Spleen (tissue), 11 donors: Measurements from ENCODE around the gene INPP4A. TPM values are rescaled to one million over a fixed set of nuclear protein-coding genes. Genes with fewer than 3 reads are reported as not detected.

ENCODE experiments used
- DNase-seq: peaks from one replicate; pipeline ENCODE4 v3.0.0-alpha.2; 2020
- H3K27ac ChIP-seq, 8 donors: fragments of 200-600 bp; sonication (generic) in 7 of 8; 1 replicate in 4 of 8; 2 replicates in 4 of 8; pipeline versions ENCODE4 v1.5.0 to v1.8.0; 2016 to 2021; ENCODE audit warnings: inconsistent platforms in 4 of 8, mild to moderate bottlenecking in 4 of 8, moderate library complexity in 1 of 8
- H3K27me3 ChIP-seq, 7 donors: fragments of 200-600 bp; sonication (generic) in 6 of 7; replicated peaks in 1 of 7; 1 replicate in 4 of 7; 2 replicates in 3 of 7; pipeline versions ENCODE4 v1.5.0 to v1.8.0; 2016 to 2021; ENCODE audit warnings: inconsistent platforms in 3 of 7, mild to moderate bottlenecking in 1 of 7
- H3K36me3 ChIP-seq, 6 donors: fragments of 200-600 bp; sonication (generic) in 5 of 6; 1 replicate in 4 of 6; 2 replicates in 2 of 6; pipeline versions ENCODE4 v1.5.0 to v1.8.0; 2016 to 2021; ENCODE audit warnings: inconsistent platforms in 2 of 6
- H3K4me1 ChIP-seq, 6 donors: fragments of 200-600 bp; sonication (generic) in 5 of 6; 1 replicate in 3 of 6; 2 replicates in 3 of 6; pipeline versions ENCODE4 v1.5.0 to v1.8.0; 2016 to 2021; ENCODE audit warnings: inconsistent platforms in 3 of 6
- H3K4me3 ChIP-seq, 8 donors: fragments of 200-600 bp; sonication (generic) in 7 of 8; 1 replicate in 4 of 8; 2 replicates in 4 of 8; pipeline versions ENCODE4 v1.5.0 to v1.8.0; 2016 to 2021; ENCODE audit warnings: inconsistent platforms in 4 of 8, mild to moderate bottlenecking in 4 of 8, moderate library complexity in 2 of 8
- H3K9me3 ChIP-seq, 8 donors: fragments of 200-600 bp; sonication (generic) in 7 of 8; 1 replicate in 4 of 8; 2 replicates in 4 of 8; pipeline versions ENCODE4 v1.5.0 to v1.8.0; 2016 to 2021; ENCODE audit warnings: inconsistent platforms in 4 of 8
- POLR2A ChIP-seq, 3 donors: fragments of 450-650 bp; IDR thresholded peaks; one replicate each; pipeline ENCODE4 v1.5.1; 2017; ENCODE audit warnings: antibody characterized with exemption in 3 of 3, mild to moderate bottlenecking in 1 of 3
- POLR2AphosphoS5 ChIP-seq, 3 donors: sonication (generic); formaldehyde crosslinking; IDR thresholded peaks; one replicate each; pipeline ENCODE4 v1.5.1; 2017; ENCODE audit warnings: antibody characterized with exemption in 3 of 3
- WGBS, 5 donors: extraction: QIAGEN DNeasy Blood & Tissue Kit in 3 of 5; methylation state at CpG; one replicate each; pipeline versions ENCODE4 v1.1.5 to v1.1.7; 2013 to 2018; 5-methylcytosine and 5-hydroxymethylcytosine counted together
- intact Hi-C: fragments of 100-400 bp; cut with DNase I; formaldehyde crosslinking; loops from one replicate; pipeline ENCODE4 v1.15.0; 2023; ENCODE audit warnings: low total_unique reads
- polyA plus RNA-seq, 3 donors: library from polyadenylated mRNA; stranded (reverse); fragments of 200-250 nt; gene quantifications; one replicate each; pipeline ENCODE4 v1.2.1, GENCODE V29; 2013
- total RNA-seq, 7 donors: library from RNA; depleted of rRNA in 3 of 7; stranded (reverse); fragments of >200 nt in 3 of 7; fragmentation: NEBNext Ultra II Directional in 4 of 7; extraction: Animal tissue kit (Norgen Biotek cat#: 25700) in 4 of 7; gene quantifications; one replicate each; pipeline versions ENCODE4 v1.1.0 to v1.2.1, GENCODE V29; 2016 to 2021
- TF ChIP-seq, protein P1 (sequence below), 11 experiments: fragments of 200-600 bp in 7 of 11; fragments of 450-650 bp in 4 of 11; sonication (generic) in 4 of 11; IDR thresholded peaks in 8 of 11; conservative IDR thresholded peaks in 3 of 11; 1 replicate in 7 of 11; 2 replicates in 4 of 11; pipeline versions ENCODE4 v1.4.0 to v1.8.0; 2016 to 2021; ENCODE audit warnings: antibody characterized with exemption in 11 of 11, inconsistent platforms in 4 of 11, mild to moderate bottlenecking in 1 of 11
- donor health status: healthy with polysubstance abuse.
- donor health status: DM: no; HTN: no; CAD: no; lungs with moderate emphysema.
- donor health status: DM: no; HTN: no; CAD: no.
- donor health status: Bipolar disorder and iron deficiency.
- donor health status: healthy.
- donor health status: DM: no; HTN: no; CAD: no.
- donor health status: DM: yes; HTN: yes; CAD: no.

The INPP4A gene
- total and polyA plus RNA-seq, 10 donors, result 6.4 to 102 (median 69.2) TPM

DNA sequence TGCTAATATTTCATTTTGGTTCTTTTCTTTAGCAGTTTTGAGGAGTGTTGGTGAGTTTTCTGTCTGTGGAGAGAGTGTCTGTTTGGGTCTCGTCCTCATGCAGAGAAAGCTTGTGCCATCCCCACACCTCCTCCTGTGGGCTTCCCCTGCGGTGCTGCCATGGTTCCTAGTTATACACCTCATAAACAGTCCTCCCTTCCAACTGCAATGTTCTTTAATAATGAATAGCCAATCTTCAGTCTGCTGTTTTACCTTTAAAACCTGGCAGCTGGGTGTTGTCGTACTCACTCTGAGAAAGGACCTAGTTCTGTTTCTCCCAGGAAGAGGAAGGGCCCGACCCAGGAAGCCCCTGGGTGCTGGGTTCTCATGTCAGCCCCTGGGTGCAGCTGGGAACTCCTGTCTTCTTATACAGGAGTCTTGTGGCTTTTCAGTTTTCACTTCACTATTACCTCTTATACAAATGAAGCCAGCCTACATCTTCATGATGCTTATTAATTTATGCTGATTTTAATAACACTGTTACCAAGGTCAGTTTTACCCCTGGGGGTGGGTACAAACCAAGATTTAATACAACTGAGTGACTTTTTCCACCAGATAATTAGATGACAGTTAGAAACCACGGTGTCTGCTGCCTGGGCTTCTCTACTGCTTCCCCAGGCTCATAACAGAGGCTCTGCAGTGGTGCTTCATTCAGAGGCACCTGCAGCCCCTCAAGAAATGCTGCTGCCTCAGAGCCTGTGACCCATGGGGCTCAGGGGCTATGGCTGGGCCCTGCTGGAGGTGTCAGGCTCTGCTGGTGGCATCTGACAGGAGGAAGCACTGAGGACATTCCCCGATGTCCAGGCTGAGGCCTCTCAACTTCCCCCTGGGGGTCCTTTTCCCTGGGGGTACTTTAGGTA, 104.5 kb downstream of the INPP4A start:
- peak; percentile 50 for DNase-seq
- Histone ChIP-seq H3K4me1 (peaks cover 0 to 42% (median 15%) of the 10 kb centered on the region in 6 donors), H3K27ac (peak overlapping the region in 4 of 8 donors; percentile 0 to 52 (median 18)), H3K4me3 (no peak overlapping the region), H3K9me3 (no peaks in the 10 kb centered on the region), H3K27me3 (no peaks in the 10 kb centered on the region), H3K36me3 (peaks cover 0 to 100% (median 58%) of the 10 kb centered on the region in 6 donors)
- intact Hi-C loops, result no loop called here
- 63 to 76% (median 69%) methylated on average over 6 of the region's 6 CpGs for WGBS, 5 donors
- no peak for TF ChIP-seq POLR2A (IDR thresholded peaks at IDR 0.05)
- TF ChIP-seq, protein P1, sequence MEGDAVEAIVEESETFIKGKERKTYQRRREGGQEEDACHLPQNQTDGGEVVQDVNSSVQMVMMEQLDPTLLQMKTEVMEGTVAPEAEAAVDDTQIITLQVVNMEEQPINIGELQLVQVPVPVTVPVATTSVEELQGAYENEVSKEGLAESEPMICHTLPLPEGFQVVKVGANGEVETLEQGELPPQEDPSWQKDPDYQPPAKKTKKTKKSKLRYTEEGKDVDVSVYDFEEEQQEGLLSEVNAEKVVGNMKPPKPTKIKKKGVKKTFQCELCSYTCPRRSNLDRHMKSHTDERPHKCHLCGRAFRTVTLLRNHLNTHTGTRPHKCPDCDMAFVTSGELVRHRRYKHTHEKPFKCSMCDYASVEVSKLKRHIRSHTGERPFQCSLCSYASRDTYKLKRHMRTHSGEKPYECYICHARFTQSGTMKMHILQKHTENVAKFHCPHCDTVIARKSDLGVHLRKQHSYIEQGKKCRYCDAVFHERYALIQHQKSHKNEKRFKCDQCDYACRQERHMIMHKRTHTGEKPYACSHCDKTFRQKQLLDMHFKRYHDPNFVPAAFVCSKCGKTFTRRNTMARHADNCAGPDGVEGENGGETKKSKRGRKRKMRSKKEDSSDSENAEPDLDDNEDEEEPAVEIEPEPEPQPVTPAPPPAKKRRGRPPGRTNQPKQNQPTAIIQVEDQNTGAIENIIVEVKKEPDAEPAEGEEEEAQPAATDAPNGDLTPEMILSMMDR (IDR thresholded peaks at IDR 0.05 in 8 of 11, conservative IDR thresholded peaks at IDR 0.05 in 3 of 11), result no peak
- TF ChIP-seq POLR2AphosphoS5 (IDR thresholded peaks at IDR 0.05), result no peak

DNA sequence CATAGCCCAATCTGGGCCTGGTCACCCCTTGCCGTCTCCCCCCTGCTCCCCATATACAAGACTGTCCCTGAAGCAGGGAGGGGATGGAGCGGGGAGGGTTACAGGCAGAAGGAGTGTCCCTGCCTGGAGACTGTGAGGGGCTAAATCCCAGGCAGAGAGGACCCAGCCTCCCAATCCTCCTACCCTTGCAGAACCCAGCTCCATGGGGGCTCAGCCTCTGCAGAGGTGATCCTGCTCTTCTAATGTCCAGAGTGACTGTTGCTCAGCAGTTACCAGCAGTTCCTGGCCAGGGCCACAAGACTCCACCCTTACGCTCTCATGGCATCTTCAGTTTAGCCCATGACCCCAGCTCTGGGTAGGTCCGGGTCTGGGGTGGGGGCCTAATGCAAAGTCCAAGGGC, 105.5 kb downstream of the INPP4A start:
- H3K36me3 ChIP-seq, result peaks cover 0 to 100% (median 56%) of the 10 kb centered on the region in 6 donors
- no peaks in the 10 kb centered on the region for H3K9me3 ChIP-seq
- H3K4me3 ChIP-seq, result no peak overlapping the region
- DNase-seq, result peak; percentile 44
- peaks cover 0 to 42% (median 15%) of the 10 kb centered on the region in 6 donors for H3K4me1 ChIP-seq
- TF ChIP-seq POLR2A (IDR thresholded peaks at IDR 0.05) (no peak), POLR2AphosphoS5 (IDR thresholded peaks at IDR 0.05) (no peak)
- TF ChIP-seq, protein P1 (IDR thresholded peaks at IDR 0.05 in 8 of 11, conservative IDR thresholded peaks at IDR 0.05 in 3 of 11), result no peak
- WGBS, 5 donors, result 90 to 100% (median 95%) methylated on average over 3 to 4 of the region's 4 CpGs
- peak overlapping the region in 1 of 8 donors; percentile 3 for H3K27ac ChIP-seq
- H3K27me3 ChIP-seq, result no peaks in the 10 kb centered on the region
- intact Hi-C loops, result no loop called here

DNA sequence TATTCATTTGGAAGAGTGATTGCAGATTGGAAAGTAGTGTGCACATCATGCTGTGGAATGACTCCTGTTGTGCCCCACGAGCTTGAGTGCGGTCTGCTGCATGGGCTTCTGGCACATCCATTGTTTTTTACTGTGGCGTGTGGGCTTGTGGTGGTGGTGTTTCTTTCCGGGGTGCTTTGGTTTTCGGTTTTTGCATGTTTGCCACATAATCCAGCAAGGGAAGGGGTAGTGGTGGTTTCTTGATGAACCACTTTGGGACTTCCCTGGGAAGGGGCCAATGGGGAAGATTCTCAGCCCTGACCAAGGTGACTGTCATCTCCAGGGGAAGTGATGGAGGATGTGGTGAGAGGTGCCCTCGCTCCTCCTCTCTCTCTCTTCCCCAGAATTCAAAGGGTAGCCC, 106.7 kb downstream of the INPP4A start:
- Histone ChIP-seq H3K36me3 (peaks cover 0 to 100% (median 56%) of the 10 kb centered on the region in 6 donors), H3K27ac (no peak overlapping the region)
- intact Hi-C loops, result no loop called here

More for the DNA sequence above, 106.7 kb downstream of the INPP4A start:
- Histone ChIP-seq H3K4me1 (peaks cover 0 to 48% (median 19%) of the 10 kb centered on the region in 6 donors), H3K9me3 (no peaks in the 10 kb centered on the region), H3K27me3 (no peaks in the 10 kb centered on the region), H3K4me3 (no peak overlapping the region)
- WGBS, 5 donors, result 47 to 64% (median 56%) methylated on average over 6 of the region's 6 CpGs
- DNase-seq, result no peak
- TF ChIP-seq POLR2AphosphoS5 (IDR thresholded peaks at IDR 0.05), result no peak
- TF ChIP-seq, protein P1 (IDR thresholded peaks at IDR 0.05 in 8 of 11, conservative IDR thresholded peaks at IDR 0.05 in 3 of 11), result no peak
- TF ChIP-seq POLR2A (IDR thresholded peaks at IDR 0.05), result no peak
